HCT116 (cell line): ENCODE data around the gene ARVCF. TPM values are rescaled to one million over a fixed set of nuclear protein-coding genes. Genes with fewer than 3 reads are reported as not detected.

Experiments
- ATAC-seq: fragments of 200-7000 bp; cut with Tn5 transposase; 2 replicates; pipeline ENCODE4 v1.9.1; 2020; ENCODE audit warnings: mild to moderate bottlenecking, moderate library complexity
- BruUV-seq: library from RNA; stranded (reverse); fragments of 400-500 nt; replicated peaks from 2 replicates; lab custom pipeline; 2021; lab: Mats Ljungman, UMichigan
- CTCF ChIA-PET: fragments of 300-600 bp; sonication (Branson Sonifier 250); formaldehyde crosslinking; loops from one replicate; lab custom pipeline; 2021; ENCODE audit warnings: antibody characterized with exemption; lab: Charles Lee
- POLR2A ChIA-PET: fragments of 300-600, 350-600 bp; sonication (Branson Sonifier 250); formaldehyde crosslinking; loops from one replicate; lab custom pipeline; 2021; ENCODE audit warnings: antibody characterized with exemption; lab: Charles Lee
- RAD21 ChIA-PET, 2 experiments: fragments of 300-600 bp; sonication (Branson Sonifier 250); formaldehyde crosslinking; loops; one replicate each; lab custom pipeline; 2023; ENCODE audit warnings: low total read pairs in 2 of 2; ENCODE audit not compliant: uncharacterized antibody in 2 of 2, unreplicated experiment in 2 of 2, low non-redundant PET in 1 of 2; lab: Charles Lee
- DNase-seq: peaks from one replicate; pipeline ENCODE4 v3.0.0-alpha.2; 2010; ENCODE audit warnings: low read depth, low spot score
- H2AFZ ChIP-seq: fragments of 200-600 bp; shearing (Covaris generic), sonication (generic); 2 replicates; pipeline ENCODE4 v1.6.1; 2017; ENCODE audit warnings: low read depth, mixed run types, mixed read lengths, antibody characterized with exemption, low read length; ENCODE audit not compliant: poor library complexity, severe bottlenecking
- H3K27ac ChIP-seq: 2 replicates; pipeline ENCODE4 v1.5.1; 2012; ENCODE audit warnings: low read depth, low read length
- H3K27me3 ChIP-seq: fragments of 200-600 bp; sonication (generic); 2 replicates; pipeline ENCODE4 v1.6.1; 2016; ENCODE audit warnings: mixed run types, low read length, mixed read lengths; ENCODE audit not compliant: insufficient read depth
- H3K36me3 ChIP-seq, 2 experiments: fragments of 200-500 bp in 1 of 2; fragments of 200-600 bp in 1 of 2; sonication (Bioruptor generic) in 1 of 2; sonication (generic) in 1 of 2; 2 replicates each; pipeline versions ENCODE4 v1.5.1 to v1.6.1; 2014 to 2016; ENCODE audit warnings: low read length in 2 of 2, inconsistent platforms in 1 of 2, mixed read lengths in 1 of 2, mixed run types in 1 of 2; ENCODE audit not compliant: insufficient read depth in 2 of 2, control insufficient read depth in 1 of 2
- H3K4me1 ChIP-seq, 2 experiments: fragments of 200-600 bp in 1 of 2; sonication (generic) in 1 of 2; 2 replicates each; pipeline versions ENCODE4 v1.5.1 to v1.6.1; 2012 to 2017; ENCODE audit warnings: low read length in 2 of 2, inconsistent platforms in 1 of 2, mild to moderate bottlenecking in 1 of 2, mixed read lengths in 1 of 2, mixed run types in 1 of 2, moderate library complexity in 1 of 2; ENCODE audit not compliant: insufficient read depth in 2 of 2, control insufficient read depth in 1 of 2
- H3K4me2 ChIP-seq: fragments of 200-600 bp; sonication (generic); 2 replicates; pipeline ENCODE4 v1.6.1; 2017; ENCODE audit warnings: mixed run types, low read length, mixed read lengths
- H3K4me3 ChIP-seq, 2 experiments: fragments of 200-600 bp in 1 of 2; sonication (generic) in 1 of 2; replicated peaks in 1 of 2; 2 replicates each; pipeline ENCODE4 v1.5.1; 2011 to 2016; ENCODE audit warnings: low read length in 2 of 2, control low read depth in 1 of 2, low read depth in 1 of 2, mild to moderate bottlenecking in 1 of 2, mixed read lengths in 1 of 2, mixed run types in 1 of 2
- H3K79me2 ChIP-seq: fragments of 200-600 bp; sonication (generic); 2 replicates; pipeline ENCODE4 v1.6.1; 2017; ENCODE audit warnings: mild to moderate bottlenecking, mixed run types, low read length, moderate library complexity, mixed read lengths; ENCODE audit not compliant: insufficient read depth
- H3K9ac ChIP-seq: fragments of 200-600 bp; sonication (generic); 2 replicates; pipeline ENCODE4 v1.6.1; 2016; ENCODE audit warnings: low read length, mixed read lengths
- H3K9me2 ChIP-seq: fragments of 200-600 bp; sonication (generic), shearing (Covaris generic); 2 replicates; pipeline ENCODE4 v1.6.1; 2017; ENCODE audit warnings: mixed run types, mild to moderate bottlenecking, moderate library complexity; ENCODE audit not compliant: insufficient read depth
- H3K9me3 ChIP-seq, 2 experiments: fragments of 200-500 bp in 1 of 2; fragments of 200-600 bp in 1 of 2; sonication (Bioruptor generic) in 1 of 2; sonication (generic) in 1 of 2; 2 replicates each; pipeline ENCODE4 v1.6.1; 2014 to 2017; ENCODE audit warnings: low read length in 2 of 2, mixed read lengths in 2 of 2, inconsistent platforms in 1 of 2, low read depth in 1 of 2, mild to moderate bottlenecking in 1 of 2, mixed run types in 1 of 2, moderate library complexity in 1 of 2; ENCODE audit not compliant: control insufficient read depth in 1 of 2, insufficient read depth in 1 of 2
- H4K20me1 ChIP-seq: fragments of 200-600 bp; sonication (generic), shearing (Covaris generic); 2 replicates; pipeline ENCODE4 v1.6.1; 2017; ENCODE audit warnings: mixed run types, mild to moderate bottlenecking, moderate library complexity; ENCODE audit not compliant: insufficient read depth
- CEBPB ChIP-seq: IDR thresholded peaks from 2 replicates; pipeline ENCODE4 v1.6.1; 2012; ENCODE audit warnings: low read depth
- CTCF ChIP-seq, 3 experiments: fragments of 200-600 bp in 1 of 3; sonication (generic) in 1 of 3; IDR thresholded peaks in 2 of 3; conservative IDR thresholded peaks in 1 of 3; 2 replicates each; pipeline ENCODE4 v1.5.1; 2012 to 2017; ENCODE audit warnings: low read depth in 2 of 3, low read length in 2 of 3, antibody characterized with exemption in 1 of 3, borderline replicate concordance in 1 of 3, control low read depth in 1 of 3, mild to moderate bottlenecking in 1 of 3, mixed read lengths in 1 of 3, mixed run types in 1 of 3, moderate library complexity in 1 of 3; ENCODE audit not compliant: insufficient read depth in 1 of 3
- EGR1 ChIP-seq: IDR thresholded peaks from 2 replicates; pipeline ENCODE4 v1.6.1; 2012; ENCODE audit warnings: low read depth
- EZH2 ChIP-seq: fragments of 200-600 bp; sonication (generic); IDR thresholded peaks from 2 replicates; pipeline ENCODE4 v1.6.1; 2017; ENCODE audit warnings: antibody characterized with exemption, mixed run types
- MAX ChIP-seq: IDR thresholded peaks from 2 replicates; pipeline ENCODE4 v1.6.1; 2012
- POLR2AphosphoS5 ChIP-seq: IDR thresholded peaks from 2 replicates; pipeline ENCODE4 v1.6.1; 2011; ENCODE audit warnings: mild to moderate bottlenecking, low read depth, low read length, moderate library complexity
- REST ChIP-seq: IDR thresholded peaks from 2 replicates; pipeline ENCODE4 v1.6.1; 2012; ENCODE audit warnings: low read depth
- SIN3A ChIP-seq: IDR thresholded peaks from 2 replicates; pipeline ENCODE4 v1.6.1; 2012; ENCODE audit warnings: low read depth
- SP1 ChIP-seq: IDR thresholded peaks from 2 replicates; pipeline ENCODE4 v1.6.1; 2012; ENCODE audit warnings: low read depth
- ZBTB33 ChIP-seq: IDR thresholded peaks from 2 replicates; pipeline ENCODE4 v1.6.1; 2011; ENCODE audit warnings: mild to moderate bottlenecking, low read length, moderate library complexity; ENCODE audit not compliant: insufficient replicate concordance; ENCODE audit errors: extremely low read depth
- ZFX ChIP-seq: fragments of 450-650 bp; IDR thresholded peaks from 2 replicates; pipeline ENCODE4 v1.6.1; 2017
- intact Hi-C: fragments of 100-400 bp; cut with micrococcal nuclease; formaldehyde crosslinking; loops from 2 replicates; pipeline ENCODE4 v1.10.0; 2022
- total RNA-seq: library from RNA; stranded (reverse); gene quantifications from one replicate; pipeline ENCODE4 v1.2.1, GENCODE V29; 2021; ENCODE audit not compliant: unreplicated experiment

ARVCF gene
- total RNA-seq, 1 experiment from 2014 or later = 42.8 TPM

GRCh38 chr22:20020533-20021195 lies 4.0 kb upstream of the ARVCF start, which contains the start of gene TANGO2:
Gene TANGO2 (plus strand): TSS chr22:20021110. CDS start chr22:20036799, 15,689 bp downstream.
- ATAC-seq = peak; percentile 87
- Histone ChIP-seq H3K9ac (peak within 1 kb of the TSS; percentile 94), H2AFZ (no peak within 1 kb of the TSS), H3K79me2 (peaks cover 25% of the 10 kb centered on the region), H3K27ac (peak within 1 kb of the TSS; percentile 54), H3K4me3 (peak within 1 kb of the TSS; percentile 96 to 99), H3K36me3 (no peaks in the 10 kb centered on the region), H3K4me1 (peaks cover 10 to 28% of the 10 kb centered on the region in 2 experiments; a peak in 3 of 4 replicates), H3K9me2 (no peaks in the 10 kb centered on the region), H4K20me1 (no peaks in the 10 kb centered on the region)
- RAD21 ChIA-PET = no interaction called here
- POLR2A ChIA-PET = interaction anchor here (0.7 to 1.6 kb wide), 3 partner anchors 10 to 58 kb away, joined by 3 to 5 read pairs (median 3); no protein-coding TSS in a partner anchor
- BruUV-seq = no TSS peak
- peak; percentile 68 for DNase-seq
- TF ChIP-seq SIN3A (0 out of 2 replicates have a peak, but pooled peaks have one; percentile 15), POLR2AphosphoS5 (peak; percentile 73), MAX (no peak), ZFX (peak; percentile 2; the same call in 1 of the 2 replicates), ZBTB33 (no peak), EZH2 (no peak), CEBPB (no peak), REST (no peak), EGR1 (0 out of 2 replicates have a peak, but pooled peaks have one; percentile 16), SP1 (peak; percentile 67), CTCF (IDR thresholded peaks at IDR 0.05 in 2 of 3, conservative IDR thresholded peaks at IDR 0.05 in 1 of 3; ENCODE audit: borderline replicate concordance in 1 of 3, insufficient read depth in 1 of 3, low read depth in 2 of 3, low read length in 2 of 3) (no peak)
- TF ChIP-seq, all 23 proteins: peak for 5
- intact Hi-C loops = no loop called here
- no peaks in the 10 kb centered on the region for H3K9me3 ChIP-seq
- no peaks in the 10 kb centered on the region for H3K27me3 ChIP-seq
- peak within 1 kb of the TSS; percentile 96 for H3K4me2 ChIP-seq
- CTCF ChIA-PET = no interaction called here
